Transverse colon (tissue), 4 donors: ENCODE results near the gene CPNE4. TPM values are rescaled to one million over a fixed set of nuclear protein-coding genes. Genes with fewer than 3 reads are reported as not detected.

Source experiments
- DNase-seq: peaks from one replicate; pipeline ENCODE4 v3.0.0-alpha.2; 2019
- H3K27ac ChIP-seq, 4 donors: fragments of 200-600 bp; sonication (generic); 2 replicates each; pipeline ENCODE4 v1.5.1; 2016 to 2018; ENCODE audit warnings: inconsistent platforms in 4 of 4
- H3K27me3 ChIP-seq: fragments of 200-600 bp; sonication (generic); 2 replicates; pipeline ENCODE4 v1.5.1; 2017; ENCODE audit warnings: inconsistent platforms
- H3K36me3 ChIP-seq, 4 donors: fragments of 200-600 bp; sonication (generic); 2 replicates each; pipeline ENCODE4 v1.5.1; 2017 to 2019; ENCODE audit warnings: inconsistent platforms in 4 of 4
- H3K4me1 ChIP-seq, 4 donors: fragments of 200-600 bp; sonication (generic); 2 replicates each; pipeline ENCODE4 v1.5.1; 2017 to 2020; ENCODE audit warnings: inconsistent platforms in 4 of 4
- H3K4me3 ChIP-seq, 4 donors: fragments of 200-600 bp; sonication (generic); 1 replicate in 1 of 4; 2 replicates in 3 of 4; pipeline versions ENCODE4 v1.5.1 to v1.6.1; 2017 to 2019; ENCODE audit warnings: inconsistent platforms in 4 of 4
- H3K9me3 ChIP-seq, 2 donors: fragments of 200-600 bp; sonication (generic); 2 replicates each; pipeline ENCODE4 v1.5.1; 2017 to 2019; ENCODE audit warnings: inconsistent platforms in 2 of 2
- EP300 ChIP-seq: sonication (generic); formaldehyde crosslinking; IDR thresholded peaks from one replicate; pipeline ENCODE4 v1.6.1; 2017; ENCODE audit warnings: antibody characterized with exemption, low read depth
- POLR2A ChIP-seq: fragments of 450-650 bp; IDR thresholded peaks from one replicate; pipeline ENCODE4 v1.6.1; 2016; ENCODE audit warnings: antibody characterized with exemption, mild to moderate bottlenecking, moderate library complexity
- POLR2AphosphoS5 ChIP-seq, 3 donors: sonication (generic); formaldehyde crosslinking; IDR thresholded peaks; one replicate each; pipeline ENCODE4 v1.6.1; 2016; ENCODE audit warnings: antibody characterized with exemption in 3 of 3
- WGBS, 2 donors: methylation state at CpG; one replicate each; pipeline ENCODE4 v1.1.5; 2018; ENCODE audit warnings: low coverage in 1 of 2; 5-methylcytosine and 5-hydroxymethylcytosine counted together
- in situ Hi-C, 4 donors: fragments of 200-750 bp; cut with MboI; loops; one replicate each; pipeline versions ENCODE4 v1.15.0 to v1.15.1; 2017; ENCODE audit warnings: low sequenced_read_pairs in 3 of 4, low pct_ligation_motif_present in 1 of 4, low pct_unique_long_range_greater_than_20kb in 1 of 4
- intact Hi-C: fragments of 100-400 bp; cut with DNase I; formaldehyde crosslinking; loops from one replicate; pipeline ENCODE4 v1.15.1; 2023; ENCODE audit warnings: low total_unique reads
- total RNA-seq, 4 donors: library from RNA; depleted of rRNA; stranded (reverse); fragments of >200 nt; gene quantifications; one replicate each; pipeline ENCODE4 v1.1.0, GENCODE V29; 2016
- TF ChIP-seq, protein P1 (sequence below), 5 experiments: fragments of 200-600 bp in 3 of 5; fragments of 450-650 bp in 2 of 5; sonication (generic) in 3 of 5; IDR thresholded peaks; 1 replicate in 2 of 5; 2 replicates in 3 of 5; pipeline ENCODE4 v1.5.1; 2016 to 2017; ENCODE audit warnings: antibody characterized with exemption in 5 of 5, inconsistent platforms in 3 of 5, mild to moderate bottlenecking in 2 of 5, moderate library complexity in 1 of 5

The CPNE4 gene
- total RNA-seq, 4 donors from 2014 or later = 0.16 to 1.5 TPM; not detected in 2

DNA sequence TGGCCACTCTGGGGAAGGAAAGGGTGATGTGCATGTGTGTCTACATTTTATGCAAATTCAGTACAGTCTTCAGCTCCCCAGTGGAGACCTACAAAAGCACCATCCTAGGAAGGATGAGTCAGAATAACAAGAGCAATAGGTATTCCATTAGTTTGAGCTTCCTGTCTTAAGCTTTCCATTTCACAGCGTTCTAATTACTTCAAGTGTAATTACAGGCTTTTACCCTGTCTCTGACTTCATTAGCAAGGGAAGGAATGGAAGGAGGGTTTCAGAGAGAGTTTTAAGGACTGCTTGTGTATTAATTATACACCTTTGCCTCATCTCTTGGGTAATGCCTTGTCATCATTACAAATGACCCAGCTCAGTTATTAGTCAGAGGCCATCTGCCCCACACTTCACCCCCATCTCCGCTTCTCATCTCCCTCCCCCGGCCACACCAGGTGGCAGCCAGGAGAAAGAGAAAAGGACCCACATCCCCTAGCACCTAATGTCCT, 329.2 kb downstream of the CPNE4 start:
- in situ Hi-C loops (no loop called here), intact Hi-C loops (no loop called here)
- Histone ChIP-seq H3K9me3 (no peaks in the 10 kb centered on the region), H3K4me3 (no peak overlapping the region), H3K4me1 (no peaks in the 10 kb centered on the region), H3K27me3 (no peaks in the 10 kb centered on the region), H3K36me3 (no peaks in the 10 kb centered on the region), H3K27ac (no peak overlapping the region)
- TF ChIP-seq POLR2A (no peak), POLR2AphosphoS5 (IDR thresholded peaks at IDR 0.05) (no peak), EP300 (no peak)
- TF ChIP-seq, protein P1, sequence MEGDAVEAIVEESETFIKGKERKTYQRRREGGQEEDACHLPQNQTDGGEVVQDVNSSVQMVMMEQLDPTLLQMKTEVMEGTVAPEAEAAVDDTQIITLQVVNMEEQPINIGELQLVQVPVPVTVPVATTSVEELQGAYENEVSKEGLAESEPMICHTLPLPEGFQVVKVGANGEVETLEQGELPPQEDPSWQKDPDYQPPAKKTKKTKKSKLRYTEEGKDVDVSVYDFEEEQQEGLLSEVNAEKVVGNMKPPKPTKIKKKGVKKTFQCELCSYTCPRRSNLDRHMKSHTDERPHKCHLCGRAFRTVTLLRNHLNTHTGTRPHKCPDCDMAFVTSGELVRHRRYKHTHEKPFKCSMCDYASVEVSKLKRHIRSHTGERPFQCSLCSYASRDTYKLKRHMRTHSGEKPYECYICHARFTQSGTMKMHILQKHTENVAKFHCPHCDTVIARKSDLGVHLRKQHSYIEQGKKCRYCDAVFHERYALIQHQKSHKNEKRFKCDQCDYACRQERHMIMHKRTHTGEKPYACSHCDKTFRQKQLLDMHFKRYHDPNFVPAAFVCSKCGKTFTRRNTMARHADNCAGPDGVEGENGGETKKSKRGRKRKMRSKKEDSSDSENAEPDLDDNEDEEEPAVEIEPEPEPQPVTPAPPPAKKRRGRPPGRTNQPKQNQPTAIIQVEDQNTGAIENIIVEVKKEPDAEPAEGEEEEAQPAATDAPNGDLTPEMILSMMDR (IDR thresholded peaks at IDR 0.05) = no peak
- 50 to 72% methylated on average over 3 of the region's 3 CpGs for WGBS, 2 donors
- DNase-seq = no peak

DNA sequence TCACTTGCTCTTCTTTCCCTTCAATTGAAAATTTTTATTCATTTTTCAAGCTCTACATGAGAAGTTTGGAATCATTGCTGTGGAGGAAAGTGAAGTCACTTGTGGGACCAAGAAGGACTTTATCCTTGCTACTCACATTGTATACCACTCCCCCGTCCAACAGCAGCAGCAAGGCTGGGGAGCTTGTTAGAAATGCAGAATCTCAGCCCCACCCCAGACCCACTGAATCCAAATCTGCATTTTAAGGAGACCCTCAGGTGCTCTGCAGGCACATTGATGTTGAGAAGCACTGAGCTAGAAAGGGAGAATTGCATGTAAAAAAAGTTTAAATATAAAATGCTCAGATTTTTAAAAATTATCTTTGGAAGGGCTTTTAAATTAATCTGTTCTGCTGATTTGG, 329.7 kb downstream of the CPNE4 start:
- 0 to 25% methylated on average over 1 of the region's 1 CpG for WGBS, 2 donors
- DNase-seq = no peak
- Histone ChIP-seq H3K36me3 (no peaks in the 10 kb centered on the region), H3K4me1 (no peaks in the 10 kb centered on the region), H3K4me3 (no peak overlapping the region), H3K27me3 (no peaks in the 10 kb centered on the region), H3K9me3 (no peaks in the 10 kb centered on the region), H3K27ac (no peak overlapping the region)
- intact Hi-C loops (no loop called here), in situ Hi-C loops (no loop called here)
- TF ChIP-seq EP300 (no peak), POLR2AphosphoS5 (IDR thresholded peaks at IDR 0.05) (no peak), POLR2A (no peak)
- TF ChIP-seq, protein P1 (IDR thresholded peaks at IDR 0.05) = no peak

DNA sequence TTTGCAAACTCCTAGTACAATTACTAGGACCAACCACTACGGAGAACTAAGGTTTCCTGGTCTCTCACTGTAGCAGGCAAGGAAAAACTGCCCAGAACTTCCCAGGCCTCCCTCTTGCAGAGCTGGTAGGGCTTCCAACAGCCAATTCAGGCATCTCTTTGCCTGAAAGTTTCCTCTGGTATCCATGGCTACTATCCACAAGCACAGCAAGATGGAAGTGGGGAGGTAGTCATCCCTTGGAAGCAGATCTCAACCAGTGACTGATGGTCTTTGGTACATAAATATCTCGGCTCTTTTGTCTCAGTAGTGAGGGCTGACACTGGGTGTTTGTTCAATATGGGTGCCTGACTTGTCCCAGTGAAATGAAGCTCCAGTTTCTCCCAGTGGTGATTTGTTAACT, 330.7 kb downstream of the CPNE4 start:
- Histone ChIP-seq H3K27me3 (no peaks in the 10 kb centered on the region), H3K4me1 (no peaks in the 10 kb centered on the region), H3K9me3 (no peaks in the 10 kb centered on the region), H3K36me3 (no peaks in the 10 kb centered on the region), H3K27ac (no peak overlapping the region), H3K4me3 (no peak overlapping the region)
- no peak for TF ChIP-seq POLR2A
- DNase-seq = no peak
- intact Hi-C loops = no loop called here
- 65% methylated on average over 2 of the region's 2 CpGs; no CpG with 5 or more reads in 1 of the 2 donors for WGBS, 2 donors
- in situ Hi-C loops = no loop called here

DNA sequence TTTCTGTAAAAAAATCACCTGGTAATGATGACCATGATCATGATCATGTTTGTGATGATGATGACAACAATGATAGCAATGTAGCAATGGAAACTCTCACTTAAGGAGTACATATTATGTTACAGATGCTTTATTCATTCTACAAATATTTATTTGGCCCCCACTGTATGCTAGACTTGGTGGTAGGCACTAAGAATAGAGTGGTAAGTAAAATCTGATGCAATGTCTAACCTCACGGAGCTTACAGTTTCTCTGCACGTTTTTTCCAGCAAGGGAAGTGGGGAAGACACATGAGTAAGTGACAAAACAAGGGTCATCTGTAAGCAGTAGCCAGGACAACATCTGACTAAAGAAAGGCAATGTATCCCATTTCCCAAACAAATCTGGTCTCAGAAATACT, 332.7 kb downstream of the CPNE4 start:
- H3K36me3 ChIP-seq = no peaks in the 10 kb centered on the region
- H3K4me1 ChIP-seq = no peaks in the 10 kb centered on the region
- no peak for DNase-seq
- no peaks in the 10 kb centered on the region for H3K27me3 ChIP-seq
- no peak overlapping the region for H3K4me3 ChIP-seq
- H3K27ac ChIP-seq = no peak overlapping the region
- in situ Hi-C loops = no loop called here
- intact Hi-C loops = no loop called here
- 63% methylated on average over 2 of the region's 2 CpGs; no CpG with 5 or more reads in 1 of the 2 donors for WGBS, 2 donors
- no peaks in the 10 kb centered on the region for H3K9me3 ChIP-seq
- TF ChIP-seq POLR2AphosphoS5 (IDR thresholded peaks at IDR 0.05) = no peak
- no peak for TF ChIP-seq POLR2A
- no peak for TF ChIP-seq EP300
- TF ChIP-seq, protein P1 (IDR thresholded peaks at IDR 0.05) = no peak

DNA sequence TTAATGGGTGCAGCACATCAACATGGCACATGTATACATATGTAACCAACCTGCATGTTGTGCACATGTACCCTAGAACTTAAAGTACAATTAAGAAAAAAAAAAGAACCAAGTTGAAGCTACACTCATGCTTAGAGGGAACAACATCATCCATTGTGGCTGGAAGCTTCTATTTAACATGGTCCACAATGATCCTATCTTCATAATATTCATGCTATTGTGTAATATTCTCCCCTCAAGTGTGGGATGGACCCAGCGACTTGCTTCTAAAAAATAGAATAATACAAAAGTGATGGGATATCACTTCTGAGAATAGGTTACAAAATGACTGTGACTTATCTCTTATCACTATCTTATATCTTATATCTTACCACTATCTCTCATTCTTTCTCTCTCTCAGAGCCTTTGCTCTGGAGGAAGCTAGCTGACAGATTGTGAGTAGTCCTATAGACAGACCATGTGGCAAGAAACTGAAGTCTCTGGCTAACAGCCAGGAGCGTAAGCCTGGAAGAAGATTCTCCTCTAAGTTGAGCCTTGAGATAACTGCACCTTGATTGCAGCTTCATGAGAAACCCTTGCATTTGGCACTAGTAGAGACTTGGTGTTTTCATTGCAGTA, 333.6 kb downstream of the CPNE4 start:
- WGBS, 2 donors = 33 to 87% methylated on average over 2 of the region's 2 CpGs
- in situ Hi-C loops = no loop called here

More for the DNA sequence above, 333.6 kb downstream of the CPNE4 start:
- TF ChIP-seq, protein P1 (IDR thresholded peaks at IDR 0.05) = no peak
- TF ChIP-seq POLR2A (no peak), EP300 (no peak), POLR2AphosphoS5 (IDR thresholded peaks at IDR 0.05) (no peak)
- Histone ChIP-seq H3K9me3 (no peaks in the 10 kb centered on the region), H3K4me1 (no peaks in the 10 kb centered on the region), H3K4me3 (no peak overlapping the region), H3K36me3 (no peaks in the 10 kb centered on the region), H3K27ac (no peak overlapping the region), H3K27me3 (no peaks in the 10 kb centered on the region)
- intact Hi-C loops = no loop called here
- DNase-seq = no peak
